BE2C (cell line): Measurements from ENCODE around the gene DMXL1.

Source experiments
- DNase-seq: peaks from one replicate; pipeline ENCODE4 v3.0.0-alpha.2; 2020
- H3K27me3 ChIP-seq: fragments of 250-450 bp; sonication (Bioruptor Pico); 2 replicates; pipeline ENCODE4 v1.5.1; 2020; ENCODE audit warnings: mild to moderate bottlenecking
- H3K36me3 ChIP-seq: fragments of 250-450 bp; sonication (Bioruptor Pico); 2 replicates; pipeline ENCODE4 v1.5.1; 2020; ENCODE audit warnings: mild to moderate bottlenecking
- H3K4me1 ChIP-seq: fragments of 250-450 bp; sonication (Bioruptor Pico); 2 replicates; pipeline ENCODE4 v1.5.1; 2020
- H3K4me3 ChIP-seq: 2 replicates; pipeline ENCODE4 v1.5.1; 2011; ENCODE audit warnings: low read depth, low read length
- H3K9me3 ChIP-seq: fragments of 250-450 bp; sonication (Bioruptor Pico); 2 replicates; pipeline ENCODE4 v1.5.1; 2020
- TF ChIP-seq, protein P1 (sequence below): IDR thresholded peaks from 2 replicates; pipeline ENCODE4 v1.5.1; 2012; ENCODE audit warnings: mild to moderate bottlenecking, low read depth, low read length

DMXL1 gene

GRCh38 chr5:119288379-119289033 lies 217.6 kb downstream of the DMXL1 start:
- DNase-seq = no peak
- Histone ChIP-seq H3K4me1 (peaks cover 6% of the 10 kb centered on the region), H3K36me3 (no peaks in the 10 kb centered on the region), H3K27me3 (no peaks in the 10 kb centered on the region), H3K4me3 (no peak overlapping the region), H3K9me3 (no peaks in the 10 kb centered on the region)
- TF ChIP-seq, protein P1, sequence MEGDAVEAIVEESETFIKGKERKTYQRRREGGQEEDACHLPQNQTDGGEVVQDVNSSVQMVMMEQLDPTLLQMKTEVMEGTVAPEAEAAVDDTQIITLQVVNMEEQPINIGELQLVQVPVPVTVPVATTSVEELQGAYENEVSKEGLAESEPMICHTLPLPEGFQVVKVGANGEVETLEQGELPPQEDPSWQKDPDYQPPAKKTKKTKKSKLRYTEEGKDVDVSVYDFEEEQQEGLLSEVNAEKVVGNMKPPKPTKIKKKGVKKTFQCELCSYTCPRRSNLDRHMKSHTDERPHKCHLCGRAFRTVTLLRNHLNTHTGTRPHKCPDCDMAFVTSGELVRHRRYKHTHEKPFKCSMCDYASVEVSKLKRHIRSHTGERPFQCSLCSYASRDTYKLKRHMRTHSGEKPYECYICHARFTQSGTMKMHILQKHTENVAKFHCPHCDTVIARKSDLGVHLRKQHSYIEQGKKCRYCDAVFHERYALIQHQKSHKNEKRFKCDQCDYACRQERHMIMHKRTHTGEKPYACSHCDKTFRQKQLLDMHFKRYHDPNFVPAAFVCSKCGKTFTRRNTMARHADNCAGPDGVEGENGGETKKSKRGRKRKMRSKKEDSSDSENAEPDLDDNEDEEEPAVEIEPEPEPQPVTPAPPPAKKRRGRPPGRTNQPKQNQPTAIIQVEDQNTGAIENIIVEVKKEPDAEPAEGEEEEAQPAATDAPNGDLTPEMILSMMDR = no peak

DNA sequence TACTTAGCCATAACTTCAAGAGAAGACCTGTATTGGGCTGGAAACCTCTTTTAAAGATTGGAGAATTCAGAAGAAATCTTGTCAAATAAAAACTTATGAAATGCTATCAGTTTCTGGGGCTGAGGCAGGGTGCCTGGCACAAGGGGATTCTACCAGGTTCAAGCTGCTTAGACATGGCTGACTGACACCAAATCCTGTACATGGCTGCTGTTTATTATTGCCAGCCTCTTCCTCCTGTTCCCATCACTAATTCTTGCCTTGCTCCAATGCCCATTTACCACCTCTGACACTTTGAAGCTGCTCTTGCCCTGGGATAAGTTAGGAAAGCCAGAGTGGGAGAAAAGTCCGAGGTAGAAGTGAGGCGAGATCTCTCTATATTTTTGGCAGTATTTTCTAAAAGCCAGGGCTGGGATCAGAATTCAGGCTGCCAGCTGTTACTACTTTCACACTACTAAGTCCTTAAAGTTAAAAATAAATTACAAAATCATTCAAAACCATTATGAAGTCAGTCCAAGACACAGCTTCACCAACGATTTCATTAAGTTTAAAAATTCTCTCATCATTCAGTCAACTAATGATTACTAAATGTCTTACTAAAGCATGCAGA lies 218.7 kb downstream of the DMXL1 start:
- no peak overlapping the region for H3K4me3 ChIP-seq
- no peaks in the 10 kb centered on the region for H3K27me3 ChIP-seq
- no peak for DNase-seq
- no peaks in the 10 kb centered on the region for H3K9me3 ChIP-seq
- H3K4me1 ChIP-seq = peaks cover 6% of the 10 kb centered on the region
- H3K36me3 ChIP-seq = no peaks in the 10 kb centered on the region
- TF ChIP-seq, protein P1 = no peak

DNA sequence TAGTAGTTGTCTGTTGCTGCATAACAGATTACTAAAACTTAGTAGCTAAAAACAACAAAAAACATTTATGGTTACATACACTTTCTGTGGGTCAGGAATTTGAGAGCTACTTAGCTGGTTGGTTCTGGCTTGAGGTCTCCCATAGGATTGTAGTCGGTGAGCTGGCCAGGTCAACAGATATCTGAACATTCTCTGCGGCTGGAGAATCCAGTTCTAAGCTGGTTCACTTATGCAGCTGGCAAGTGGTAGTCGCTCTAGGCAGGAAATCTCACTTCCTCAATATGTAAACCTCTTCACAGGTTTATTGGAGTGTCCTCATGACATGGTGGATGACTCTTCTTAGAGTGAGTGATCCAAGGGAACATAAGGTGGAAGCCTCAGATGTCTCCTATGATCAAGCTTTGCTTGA lies 219.3 kb downstream of the DMXL1 start:
- no peak overlapping the region for H3K4me3 ChIP-seq
- no peak for DNase-seq
- peaks cover 6% of the 10 kb centered on the region for H3K4me1 ChIP-seq
- TF ChIP-seq, protein P1 = no peak
- H3K9me3 ChIP-seq = no peaks in the 10 kb centered on the region
- no peaks in the 10 kb centered on the region for H3K36me3 ChIP-seq
- H3K27me3 ChIP-seq = no peaks in the 10 kb centered on the region

DNA sequence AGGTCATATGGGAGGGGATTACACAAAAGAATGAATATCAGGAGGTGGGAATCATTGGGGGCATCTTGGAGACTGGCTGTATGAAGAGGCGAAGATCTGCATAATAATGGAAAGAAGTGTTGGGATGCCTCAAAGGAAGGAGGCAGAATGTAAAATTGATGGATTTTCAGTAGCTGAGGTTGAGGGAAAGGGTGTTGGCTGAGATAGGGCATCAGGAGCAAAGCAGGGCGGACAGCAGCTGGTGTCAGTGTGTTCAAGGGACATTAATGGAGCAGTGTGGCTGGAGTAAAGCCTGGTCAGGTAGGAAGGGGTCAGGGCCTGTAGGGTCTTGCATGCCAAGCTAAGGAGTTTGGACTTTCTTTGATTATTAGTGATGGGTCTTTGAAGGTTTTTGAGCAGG lies 219.7 kb downstream of the DMXL1 start:
- Histone ChIP-seq H3K27me3 (no peaks in the 10 kb centered on the region), H3K9me3 (no peaks in the 10 kb centered on the region), H3K36me3 (no peaks in the 10 kb centered on the region), H3K4me1 (peaks cover 6% of the 10 kb centered on the region), H3K4me3 (no peak overlapping the region)
- TF ChIP-seq, protein P1 = no peak
- DNase-seq = no peak

- Histone ChIP-seq H3K4me1 (peaks cover 6% of the 10 kb centered on the region), H3K4me3 (no peak overlapping the region), H3K36me3 (no peaks in the 10 kb centered on the region), H3K9me3 (no peaks in the 10 kb centered on the region), H3K27me3 (no peaks in the 10 kb centered on the region)
- TF ChIP-seq, protein P1 = no peak
- no peak for DNase-seq
Observed at GRCh38 chr5:119291056-119291455, 220.2 kb downstream of the DMXL1 start.

GRCh38 chr5:119291877-119292276 lies 221.0 kb downstream of the DMXL1 start:
- TF ChIP-seq, protein P1 = no peak
- Histone ChIP-seq H3K36me3 (no peaks in the 10 kb centered on the region), H3K4me1 (peaks cover 6% of the 10 kb centered on the region), H3K4me3 (no peak overlapping the region), H3K27me3 (no peaks in the 10 kb centered on the region), H3K9me3 (no peaks in the 10 kb centered on the region)
- DNase-seq = no peak
